NB4 (cell line): ENCODE measurements around the gene MTARC1.

Experiments
- CTCF ChIP-seq: IDR thresholded peaks from one replicate; pipeline ENCODE4 v1.5.1; 2012; ENCODE audit warnings: low read depth, low read length
- MAX ChIP-seq: IDR thresholded peaks from 2 replicates; pipeline ENCODE4 v1.6.1; 2011; ENCODE audit warnings: low read depth, low read length
- MYC ChIP-seq: IDR thresholded peaks from 2 replicates; pipeline ENCODE4 v1.6.1; 2011; ENCODE audit warnings: low read depth, low read length
- POLR2A ChIP-seq: IDR thresholded peaks from 2 replicates; pipeline ENCODE4 v1.6.1; 2011; ENCODE audit warnings: mild to moderate bottlenecking; ENCODE audit not compliant: insufficient read length; ENCODE audit errors: extremely low read depth

GRCh38 chr1:220809704-220810103 is 23.0 kb downstream of the MTARC1 start:
- TF ChIP-seq CTCF: no peak
- no peak for TF ChIP-seq MAX
- no peak for TF ChIP-seq POLR2A
- TF ChIP-seq MYC: no peak
